ENCODE measurements around the gene DACH2.

The DACH2 gene

DNA sequence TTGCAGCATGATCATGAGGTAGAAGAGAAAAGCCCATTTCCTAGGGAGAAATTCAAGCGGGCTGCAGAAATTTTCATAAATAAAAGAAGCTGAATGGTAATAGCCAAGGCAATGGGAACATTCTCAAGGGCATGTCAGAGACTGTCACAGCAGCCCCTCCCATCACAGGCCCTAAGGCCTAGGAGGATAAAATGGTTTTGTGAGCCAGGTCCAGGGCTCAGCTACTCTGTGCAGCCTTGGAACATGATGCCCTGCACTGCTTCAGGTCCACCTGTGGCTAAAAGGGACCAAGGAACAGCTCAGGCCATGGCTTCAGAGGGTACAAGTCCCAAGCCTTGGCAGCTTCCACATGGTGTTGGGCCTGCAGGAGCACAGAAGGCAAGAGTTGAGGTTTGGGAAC lies 93.3 kb downstream of the DACH2 start:
- H3K9me3 ChIP-seq, result peaks cover 27% of the 10 kb centered on the region
- H3K4me2 ChIP-seq, result no peak overlapping the region
- TF ChIP-seq Cebpa-rat (IDR thresholded peaks at IDR 0.05), result no peak
- no peaks in the 10 kb centered on the region for H4K20me1 ChIP-seq
- no peaks in the 10 kb centered on the region for H3K36me3 ChIP-seq
- H3K27ac ChIP-seq, result no peak overlapping the region
- no peak overlapping the region for H3K9ac ChIP-seq
- H3K4me3 ChIP-seq, result no peak overlapping the region
- no peaks in the 10 kb centered on the region for H3K4me1 ChIP-seq
- peaks cover 37% of the 10 kb centered on the region for H3K27me3 ChIP-seq

DNA sequence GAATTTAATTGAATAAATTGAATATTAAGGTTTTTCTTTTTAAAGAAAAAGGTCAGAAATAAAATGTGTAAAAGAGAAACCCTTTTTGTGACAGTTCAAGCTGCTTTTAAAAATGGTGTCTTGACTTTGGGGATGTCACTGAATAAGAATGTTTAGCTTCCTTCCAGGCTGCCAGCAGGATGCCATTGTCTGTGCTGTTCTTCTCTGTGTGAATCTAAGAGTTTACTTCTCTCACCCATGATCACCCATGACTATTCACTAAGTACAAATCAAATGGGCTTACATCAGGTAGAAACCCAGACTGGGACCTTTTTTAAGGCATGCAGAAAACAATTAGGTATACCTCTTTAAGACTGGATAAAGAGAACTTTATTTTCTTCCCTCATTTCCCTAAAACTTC lies 115.3 kb downstream of the DACH2 start:
- TF ChIP-seq Cebpa-rat (IDR thresholded peaks at IDR 0.05), result no peak
- no peaks in the 10 kb centered on the region for H3K36me3 ChIP-seq

GRCh38 chrX:86295293-86295692 lies 147.0 kb downstream of the DACH2 start:
- H3K4me3 ChIP-seq, result no peak overlapping the region
- no peaks in the 10 kb centered on the region for H4K20me1 ChIP-seq
- no peaks in the 10 kb centered on the region for H3K36me3 ChIP-seq
- H3K27me3 ChIP-seq, result peaks cover 14% of the 10 kb centered on the region; the same call in 1 of the 2 replicates
- no peaks in the 10 kb centered on the region for H3K9me3 ChIP-seq
- H3K4me2 ChIP-seq, result no peak overlapping the region
- no peak overlapping the region for H3K9ac ChIP-seq
- no peaks in the 10 kb centered on the region for H3K4me1 ChIP-seq
- H3K27ac ChIP-seq, result no peak overlapping the region
- TF ChIP-seq Cebpa-rat (IDR thresholded peaks at IDR 0.05), result no peak

More for the DNA sequence above, 115.3 kb downstream of the DACH2 start:
- Histone ChIP-seq H3K9ac (no peak overlapping the region), H3K27me3 (peaks cover 62% of the 10 kb centered on the region), H4K20me1 (no peaks in the 10 kb centered on the region), H3K4me2 (no peak overlapping the region), H3K9me3 (no peaks in the 10 kb centered on the region), H3K27ac (no peak overlapping the region), H3K4me1 (no peaks in the 10 kb centered on the region), H3K4me3 (no peak overlapping the region)

DNA sequence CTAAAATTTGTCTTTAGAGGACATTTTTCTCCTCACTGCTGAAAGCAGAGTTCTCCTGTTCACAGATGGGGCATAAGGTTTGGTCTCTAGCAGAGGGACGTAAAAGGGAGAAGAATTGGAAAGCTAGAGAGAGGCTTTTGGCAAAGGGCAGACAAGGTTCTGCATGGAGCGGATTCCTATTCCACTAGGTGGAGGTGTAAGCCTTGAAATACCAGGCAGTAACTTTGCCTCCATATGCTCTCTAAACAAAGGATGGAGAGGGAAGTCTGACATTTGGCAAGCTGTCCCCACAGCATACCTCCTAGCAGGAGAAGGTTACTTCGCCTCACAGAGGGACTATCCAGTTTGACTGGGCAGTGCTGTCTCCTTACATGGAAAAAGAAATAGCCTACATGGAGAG lies 174.7 kb downstream of the DACH2 start:
- Histone ChIP-seq H3K36me3 (no peaks in the 10 kb centered on the region), H3K9ac (no peak overlapping the region), H3K4me3 (no peak overlapping the region), H3K4me2 (no peak overlapping the region), H3K9me3 (peaks cover 41% of the 10 kb centered on the region), H3K27me3 (peaks cover 42% of the 10 kb centered on the region), H3K27ac (no peak overlapping the region), H3K4me1 (no peaks in the 10 kb centered on the region), H4K20me1 (no peaks in the 10 kb centered on the region)
- TF ChIP-seq Cebpa-rat (IDR thresholded peaks at IDR 0.05), result no peak

DNA sequence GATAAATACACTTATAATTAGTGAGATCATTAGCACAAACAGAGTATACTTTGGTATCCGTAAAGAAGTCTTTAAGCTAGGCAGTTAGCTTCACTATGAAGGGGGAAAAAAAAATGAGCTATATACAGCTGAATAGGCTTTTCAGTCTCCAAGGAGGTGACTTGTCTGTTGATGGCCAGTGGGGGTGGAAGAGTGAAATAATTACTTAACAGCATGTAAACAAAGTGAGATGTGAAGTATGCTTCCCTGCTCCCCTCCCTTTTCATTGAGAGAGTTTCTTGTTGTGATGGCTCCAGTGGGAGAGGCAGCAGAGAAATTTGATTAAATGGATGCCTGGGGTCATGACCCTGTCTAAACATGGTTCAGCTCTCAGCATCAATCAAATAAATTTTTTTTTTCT lies 180.9 kb downstream of the DACH2 start:
- H4K20me1 ChIP-seq, result no peaks in the 10 kb centered on the region
- H3K4me1 ChIP-seq, result no peaks in the 10 kb centered on the region
- no peaks in the 10 kb centered on the region for H3K36me3 ChIP-seq
- H3K9ac ChIP-seq, result no peak overlapping the region
- peaks cover 53% of the 10 kb centered on the region for H3K27me3 ChIP-seq
- no peak overlapping the region for H3K4me2 ChIP-seq
- peaks cover 10% of the 10 kb centered on the region for H3K9me3 ChIP-seq
- H3K27ac ChIP-seq, result no peak overlapping the region
- H3K4me3 ChIP-seq, result no peak overlapping the region
- no peak for TF ChIP-seq Cebpa-rat (IDR thresholded peaks at IDR 0.05)

- Histone ChIP-seq H3K9me3 (no peaks in the 10 kb centered on the region), H3K9ac (no peak overlapping the region), H3K27ac (no peak overlapping the region), H3K4me2 (no peak overlapping the region), H3K36me3 (no peaks in the 10 kb centered on the region), H3K4me1 (no peaks in the 10 kb centered on the region), H3K4me3 (no peak overlapping the region), H4K20me1 (no peaks in the 10 kb centered on the region), H3K27me3 (peaks cover 52% of the 10 kb centered on the region)
- no peak for TF ChIP-seq Cebpa-rat (IDR thresholded peaks at IDR 0.05)
Observed at GRCh38 chrX:86348669-86349068, 200.4 kb downstream of the DACH2 start.

DNA sequence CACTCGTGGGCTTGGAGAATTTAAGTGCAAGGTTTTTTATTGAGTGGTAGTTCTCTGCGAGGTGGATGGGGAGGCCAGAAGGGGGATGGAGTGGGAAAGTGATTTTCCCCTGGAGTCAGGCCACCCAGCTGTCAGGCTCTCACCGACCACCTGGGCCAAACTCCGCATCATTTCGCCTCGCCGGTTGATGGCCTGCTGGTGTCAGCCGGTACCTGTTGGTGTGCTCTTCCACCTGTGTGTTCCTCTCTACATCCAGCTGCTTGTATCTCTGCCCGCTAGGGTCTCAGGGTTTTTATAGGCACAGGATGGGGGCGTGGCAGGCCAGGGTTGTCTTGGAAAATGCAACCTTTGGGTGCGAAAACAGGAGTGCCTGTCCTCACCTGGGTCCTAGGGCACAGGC lies 200.9 kb downstream of the DACH2 start:
- H3K27me3 ChIP-seq, result peaks cover 52% of the 10 kb centered on the region
- H3K4me3 ChIP-seq, result no peak overlapping the region
- no peak for TF ChIP-seq Cebpa-rat (IDR thresholded peaks at IDR 0.05)
- H3K9me3 ChIP-seq, result no peaks in the 10 kb centered on the region
- H3K27ac ChIP-seq, result no peak overlapping the region
- H3K4me1 ChIP-seq, result no peaks in the 10 kb centered on the region
- no peak overlapping the region for H3K4me2 ChIP-seq
- H3K9ac ChIP-seq, result no peak overlapping the region
- no peaks in the 10 kb centered on the region for H3K36me3 ChIP-seq
- H4K20me1 ChIP-seq, result no peaks in the 10 kb centered on the region

- H3K27ac ChIP-seq, result no peak overlapping the region
- no peaks in the 10 kb centered on the region for H3K9me3 ChIP-seq
- peaks cover 61% of the 10 kb centered on the region for H3K27me3 ChIP-seq
- no peak overlapping the region for H3K4me3 ChIP-seq
- no peak overlapping the region for H3K9ac ChIP-seq
- H3K4me2 ChIP-seq, result no peak overlapping the region
- H3K4me1 ChIP-seq, result no peaks in the 10 kb centered on the region
- no peaks in the 10 kb centered on the region for H3K36me3 ChIP-seq
- no peak for TF ChIP-seq Cebpa-rat (IDR thresholded peaks at IDR 0.05)
- no peaks in the 10 kb centered on the region for H4K20me1 ChIP-seq
Observed at GRCh38 chrX:86369847-86370630, 221.8 kb downstream of the DACH2 start.

DNA sequence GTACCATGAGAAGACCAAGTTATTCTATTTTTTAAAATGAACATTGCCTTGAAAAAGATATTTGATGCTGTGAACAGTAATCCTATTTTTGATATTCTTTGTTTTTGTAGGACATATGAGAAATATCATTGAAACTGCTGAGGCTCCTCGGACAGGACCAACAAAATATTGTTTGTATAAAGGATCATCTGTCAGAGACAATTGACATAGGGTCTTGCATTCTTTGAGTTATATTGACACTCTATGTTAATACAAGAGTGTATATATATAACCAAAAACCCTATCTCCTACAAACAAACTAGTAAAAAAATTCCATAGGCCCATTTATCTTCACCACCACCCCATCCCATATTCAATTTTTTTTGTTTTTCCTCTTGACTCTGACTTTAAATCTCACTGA lies 222.7 kb downstream of the DACH2 start:
- Histone ChIP-seq H3K27ac (no peak overlapping the region), H3K4me3 (no peak overlapping the region), H3K9ac (no peak overlapping the region), H4K20me1 (no peaks in the 10 kb centered on the region), H3K9me3 (no peaks in the 10 kb centered on the region), H3K36me3 (no peaks in the 10 kb centered on the region), H3K4me1 (no peaks in the 10 kb centered on the region), H3K4me2 (no peak overlapping the region), H3K27me3 (peaks cover 57% of the 10 kb centered on the region)
- no peak for TF ChIP-seq Cebpa-rat (IDR thresholded peaks at IDR 0.05)

- H3K4me3 ChIP-seq, result no peak overlapping the region
- no peak overlapping the region for H3K27ac ChIP-seq
- peaks cover 5% of the 10 kb centered on the region; the same call in 1 of the 2 replicates for H4K20me1 ChIP-seq
- peaks cover 78% of the 10 kb centered on the region for H3K27me3 ChIP-seq
- H3K4me1 ChIP-seq, result no peaks in the 10 kb centered on the region
- no peak for TF ChIP-seq Cebpa-rat (IDR thresholded peaks at IDR 0.05)
- no peak overlapping the region for H3K4me2 ChIP-seq
- no peaks in the 10 kb centered on the region for H3K9me3 ChIP-seq
- no peaks in the 10 kb centered on the region for H3K36me3 ChIP-seq
- H3K9ac ChIP-seq, result no peak overlapping the region
Observed at GRCh38 chrX:86379209-86379608, 231.0 kb downstream of the DACH2 start.

Measured in BLaER1 (cell line).